Measurements from ENCODE around the gene ATF6.

ATF6 gene

DNA sequence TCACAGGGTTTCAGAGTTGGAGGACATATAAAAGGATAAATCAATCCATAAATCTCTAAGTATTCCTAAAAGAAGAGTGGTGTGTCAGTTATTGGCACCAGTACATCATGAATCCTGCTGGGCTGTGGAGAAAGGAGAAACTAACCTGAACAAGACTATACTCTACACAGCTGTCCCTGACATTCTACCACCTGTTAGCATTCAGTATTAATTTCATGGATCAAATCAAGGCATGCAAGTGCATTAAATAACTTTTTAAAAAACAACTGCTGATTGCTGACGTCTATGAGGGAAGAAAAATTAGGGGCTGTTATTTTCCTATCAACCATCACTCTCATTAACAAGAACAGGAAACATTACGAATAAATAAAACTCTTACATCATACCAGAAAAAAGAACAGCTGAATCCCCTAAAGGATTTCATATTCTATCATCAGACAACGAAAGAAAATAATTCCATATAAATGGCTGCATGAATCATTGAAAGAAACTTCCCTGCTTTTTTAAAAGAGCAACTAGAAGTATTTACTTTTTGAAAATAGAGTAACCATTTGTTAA lies 121.7 kb downstream of the ATF6 start:
- no peak for DNase-seq (ENCODE audit: low read depth in 2 of 2)

DNA sequence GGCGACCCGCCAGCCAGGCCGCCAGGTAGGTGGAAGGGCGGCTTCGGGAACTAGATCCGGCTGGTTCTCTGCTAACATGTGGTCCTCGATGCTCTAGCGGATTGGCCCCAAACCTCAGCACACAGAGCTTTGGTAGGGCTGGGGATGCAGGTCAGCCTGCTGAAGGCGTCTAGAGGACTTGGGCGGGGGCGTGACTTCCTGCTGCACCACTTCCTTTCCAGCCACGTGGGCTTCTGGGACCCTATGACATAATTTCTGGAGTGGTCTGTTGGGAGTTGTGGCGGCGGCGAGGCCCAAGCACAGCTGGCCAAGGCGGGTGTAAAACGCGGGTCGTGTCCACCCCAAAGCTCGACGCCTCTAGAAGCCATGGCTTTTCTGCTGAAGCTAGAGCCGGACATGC lies 124.5 kb downstream of the ATF6 start:
- no peak for DNase-seq (ENCODE audit: low read depth in 2 of 2)

DNA sequence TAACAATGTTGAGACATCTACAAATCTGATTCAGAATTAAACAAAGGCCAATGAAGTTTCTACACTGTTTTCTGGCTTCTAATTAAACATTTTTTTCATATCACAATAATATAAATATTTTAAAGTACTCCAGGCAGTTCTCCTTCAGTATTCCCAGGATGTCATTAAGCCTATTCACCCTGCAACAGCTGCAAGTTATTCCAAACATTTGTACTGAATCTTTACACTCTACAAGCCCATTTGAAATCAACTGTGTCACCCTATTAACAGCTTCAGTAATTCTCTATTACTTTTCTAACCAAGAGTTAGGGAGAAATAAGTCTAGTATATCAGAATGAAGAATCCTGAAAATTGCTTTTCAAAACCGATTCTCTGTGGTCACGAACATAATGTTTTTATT lies 133.0 kb downstream of the ATF6 start:
- DNase-seq (ENCODE audit: low read depth in 2 of 2): no peak

DNA sequence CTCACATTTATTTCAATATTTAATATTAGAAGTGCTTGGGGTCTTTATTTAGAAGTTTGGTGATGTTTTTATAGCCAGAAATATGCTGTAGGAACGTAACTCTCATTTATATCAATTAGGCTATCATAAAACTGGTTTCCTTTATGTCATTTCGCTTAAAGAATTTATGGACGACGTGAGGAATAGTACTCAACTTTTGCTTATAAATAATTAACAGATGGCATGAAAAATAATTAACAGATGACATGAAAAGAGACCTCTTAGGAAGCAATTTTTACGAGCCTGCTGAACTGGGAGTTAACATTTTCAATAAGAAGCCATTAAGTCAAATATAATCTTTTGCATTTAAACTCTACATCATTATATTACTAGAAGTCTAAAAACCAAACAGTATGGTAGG lies 134.0 kb downstream of the ATF6 start:
- DNase-seq (ENCODE audit: low read depth in 2 of 2): no peak

DNA sequence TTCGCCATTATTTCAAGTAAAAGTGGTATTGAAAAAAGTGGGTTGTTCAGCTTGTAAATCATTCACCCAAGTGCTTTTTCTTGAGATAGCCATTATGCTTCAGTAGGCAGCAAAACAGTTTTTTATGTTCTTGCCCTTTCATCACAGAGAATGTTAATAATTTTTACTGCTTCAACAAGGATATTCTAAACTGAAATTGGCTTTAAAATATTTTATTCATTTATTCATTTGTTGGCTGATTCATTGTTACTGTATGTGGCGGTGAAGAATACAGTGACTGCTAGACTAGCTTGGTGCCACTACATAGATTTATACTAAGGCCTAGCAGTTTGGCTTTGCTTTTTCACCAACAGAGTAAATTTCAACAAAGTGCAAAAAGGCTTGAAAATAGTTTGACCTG lies 136.1 kb downstream of the ATF6 start:
- DNase-seq (ENCODE audit: low read depth in 2 of 2): no peak

DNA sequence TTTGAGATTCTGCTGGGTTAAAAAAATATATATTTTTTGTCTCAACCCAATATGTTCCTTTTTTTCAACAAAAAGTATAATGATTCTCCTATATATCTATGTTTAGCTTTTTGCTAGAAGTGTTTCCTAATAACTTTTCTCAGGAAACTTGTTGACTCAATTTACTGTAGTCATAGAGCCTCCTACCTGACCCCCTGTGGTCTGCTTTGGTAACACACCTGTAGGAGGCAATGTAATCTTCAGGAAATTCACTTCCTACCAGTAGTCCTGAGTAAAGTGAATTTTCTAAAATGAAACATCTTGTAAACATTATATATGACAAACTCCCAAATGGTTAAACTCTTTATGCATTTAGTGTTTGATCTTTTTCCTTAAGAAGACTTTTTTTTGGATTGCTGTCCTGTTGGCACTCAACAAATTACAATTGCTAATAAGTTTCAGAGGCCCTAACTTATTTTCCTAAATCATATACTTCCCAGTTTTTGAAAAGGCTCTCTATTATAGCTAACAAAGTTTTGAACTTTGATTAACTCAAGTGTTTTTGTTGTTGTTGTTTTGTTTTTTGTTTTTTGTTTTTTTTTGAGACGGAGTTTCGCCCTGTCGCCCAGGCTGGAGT lies 139.3 kb downstream of the ATF6 start:
- no peak for DNase-seq (ENCODE audit: low read depth in 2 of 2)

DNA sequence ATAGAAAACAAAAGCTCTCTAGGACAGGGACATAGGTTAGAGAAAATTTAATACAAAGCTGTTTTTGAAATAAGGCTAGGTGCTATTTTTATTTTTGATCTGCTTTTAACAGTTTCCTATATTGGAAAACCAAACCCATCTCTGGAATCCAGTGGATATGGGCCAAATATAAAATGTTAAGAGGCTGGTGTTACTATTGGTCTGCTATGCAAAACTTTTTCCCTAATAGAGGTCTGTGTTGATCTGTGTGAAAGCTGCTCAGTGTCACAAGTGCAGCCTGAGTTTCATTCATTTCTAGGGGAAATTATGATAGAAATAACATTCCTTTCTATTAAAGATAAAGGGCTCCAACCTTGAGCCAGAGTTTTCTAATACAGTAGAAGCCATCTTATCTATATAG lies 141.1 kb downstream of the ATF6 start:
- DNase-seq (ENCODE audit: low read depth in 2 of 2): no peak

DNA sequence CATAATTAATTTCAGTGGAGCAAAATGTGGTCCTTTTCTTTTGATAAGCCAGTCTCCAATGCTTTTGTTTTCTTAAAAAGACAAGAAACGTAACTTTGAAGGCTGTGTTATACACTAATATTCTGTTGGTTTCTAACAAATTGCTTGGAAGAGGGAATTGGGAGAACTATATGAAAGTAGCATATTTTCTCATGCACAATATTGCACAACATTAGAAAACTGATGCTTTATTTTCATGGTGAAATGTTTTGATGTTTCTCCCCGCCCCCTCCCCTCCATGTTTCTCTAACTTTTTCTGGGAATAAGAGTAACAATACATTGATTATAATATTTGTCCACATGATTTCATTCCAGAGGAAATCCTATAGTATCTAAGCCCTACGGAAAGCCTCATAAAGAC lies 142.1 kb downstream of the ATF6 start:
- DNase-seq (ENCODE audit: low read depth in 2 of 2): no peak

DNA sequence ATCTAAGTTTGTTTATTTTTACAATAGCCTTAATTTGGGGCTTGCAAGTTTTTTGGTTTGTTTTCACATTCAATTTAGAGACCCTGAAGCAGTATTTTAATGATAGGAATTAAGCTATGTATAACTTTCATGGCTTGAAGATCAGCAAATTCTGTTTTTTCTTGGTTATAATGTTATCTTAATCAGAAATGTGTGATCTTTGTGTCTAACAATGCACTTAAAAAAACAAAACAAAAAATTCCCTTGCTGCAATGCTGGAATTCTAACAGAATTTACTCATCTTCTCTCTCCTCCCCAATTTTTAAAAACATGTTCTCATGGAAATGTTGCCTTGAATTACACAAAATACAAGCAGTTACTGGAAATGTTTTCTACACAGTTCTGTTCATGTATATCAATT lies 144.5 kb downstream of the ATF6 start:
- no peak for DNase-seq (ENCODE audit: low read depth in 2 of 2)

DNA sequence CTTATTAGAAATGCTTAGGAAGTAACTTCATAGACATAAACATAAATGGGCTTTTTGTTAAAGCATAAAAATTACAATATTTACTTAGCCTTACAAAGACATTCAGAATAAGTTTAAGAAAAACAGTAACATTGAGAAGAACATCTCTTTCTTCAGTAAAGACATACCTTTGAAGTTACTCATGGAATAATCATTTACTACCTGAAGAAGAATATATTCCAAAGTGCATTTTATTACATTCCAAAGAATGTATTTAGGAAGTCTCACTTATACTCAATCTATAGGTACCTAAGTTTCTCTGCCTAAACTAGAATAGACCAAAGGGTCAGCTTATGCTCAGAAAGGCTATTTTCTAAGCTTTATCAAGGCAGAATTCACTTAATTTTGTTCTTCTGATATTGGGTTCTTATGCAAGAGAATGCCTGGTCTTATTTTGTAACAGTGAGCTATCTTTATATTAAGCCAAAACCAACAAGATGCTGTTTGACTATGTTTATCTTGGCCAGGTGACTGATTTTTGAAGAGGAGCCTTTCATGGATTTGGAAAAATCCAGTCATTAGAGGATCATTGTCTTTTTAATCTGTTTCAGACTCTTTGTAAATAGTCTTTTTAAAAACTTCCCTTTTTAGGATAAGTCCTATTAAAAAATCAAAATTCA lies 147.5 kb downstream of the ATF6 start:
- DNase-seq (ENCODE audit: low read depth in 2 of 2): no peak

DNA sequence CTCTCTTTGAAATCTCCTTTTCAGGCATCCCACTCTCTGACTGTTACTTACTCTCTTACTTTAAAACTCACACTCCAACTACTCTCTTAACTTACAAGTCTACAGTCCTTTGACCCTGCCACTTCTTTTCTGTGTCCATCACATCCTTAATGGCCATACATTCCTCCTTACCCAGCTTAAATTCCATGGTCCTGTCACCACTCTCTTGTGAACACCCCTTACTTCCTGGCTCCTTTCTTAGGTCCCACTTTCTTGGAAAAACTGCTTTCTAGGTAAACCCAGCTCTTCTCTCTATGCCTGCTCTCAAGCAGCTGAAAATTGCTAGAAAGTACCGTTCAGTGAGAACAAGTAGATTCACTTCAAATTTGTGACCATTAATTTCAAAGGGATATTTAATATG lies 148.5 kb downstream of the ATF6 start:
- no peak for DNase-seq (ENCODE audit: low read depth in 2 of 2)

DNA sequence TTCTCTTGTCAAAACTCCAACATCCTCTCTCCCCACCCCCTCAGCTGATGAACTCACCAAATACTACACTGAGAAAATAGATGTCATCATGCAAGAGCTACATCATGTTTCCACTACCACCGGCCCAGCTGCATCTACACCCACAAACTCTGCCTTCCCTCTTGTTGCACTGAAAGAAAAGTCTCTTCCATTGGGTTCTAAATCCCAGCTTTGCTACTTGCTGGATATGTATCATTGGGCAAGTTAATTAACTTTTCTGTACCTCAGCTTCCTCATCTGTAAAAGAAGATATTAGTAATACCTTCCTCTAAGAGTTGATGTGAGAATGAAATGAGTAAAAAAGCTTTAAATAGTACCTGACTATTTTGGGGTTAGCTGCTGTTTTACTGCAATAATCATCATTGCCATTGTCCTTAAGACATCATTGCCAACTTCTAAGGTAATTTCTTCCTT lies 149.0 kb downstream of the ATF6 start:
- DNase-seq (ENCODE audit: low read depth in 2 of 2): no peak

DNA sequence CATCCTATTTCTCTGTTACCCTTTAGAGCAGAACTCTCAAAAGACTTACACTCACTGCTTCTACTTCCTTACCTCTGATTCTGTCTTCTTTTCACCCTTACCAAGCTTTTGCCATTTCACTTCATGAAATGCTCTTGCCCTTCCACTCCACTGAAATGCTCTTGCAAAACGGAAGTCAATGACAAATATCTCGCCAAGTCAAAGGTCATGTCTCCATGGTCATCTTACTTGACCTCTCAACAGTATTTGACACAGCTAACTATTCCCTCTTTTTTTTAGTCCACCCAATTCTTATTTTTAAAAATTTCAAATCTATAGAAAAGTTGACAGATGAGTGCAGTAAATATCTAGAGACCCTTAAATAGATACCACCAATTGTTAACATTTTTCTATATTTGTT lies 149.9 kb downstream of the ATF6 start:
- no peak for DNase-seq (ENCODE audit: low read depth in 2 of 2)

DNA sequence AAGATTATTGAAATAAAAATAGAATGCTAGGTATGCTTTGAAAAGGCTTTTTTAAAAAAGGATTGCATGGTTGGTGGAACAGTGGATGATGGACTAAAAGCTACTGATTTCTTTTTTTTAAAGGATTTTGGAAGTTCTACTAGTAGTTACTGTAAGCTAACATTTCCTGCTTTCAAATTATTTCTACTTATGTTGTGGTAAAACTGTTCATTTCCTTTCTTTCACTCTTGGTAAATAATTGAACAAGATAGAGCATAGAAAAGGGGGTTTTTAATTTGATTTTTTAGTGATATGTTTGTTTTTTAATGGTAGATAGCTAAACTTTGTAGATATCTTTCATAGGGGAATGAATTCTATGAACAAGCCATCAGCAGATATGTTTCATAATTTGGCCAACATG lies 153.1 kb downstream of the ATF6 start:
- no peak for DNase-seq (ENCODE audit: low read depth in 2 of 2)

DNA sequence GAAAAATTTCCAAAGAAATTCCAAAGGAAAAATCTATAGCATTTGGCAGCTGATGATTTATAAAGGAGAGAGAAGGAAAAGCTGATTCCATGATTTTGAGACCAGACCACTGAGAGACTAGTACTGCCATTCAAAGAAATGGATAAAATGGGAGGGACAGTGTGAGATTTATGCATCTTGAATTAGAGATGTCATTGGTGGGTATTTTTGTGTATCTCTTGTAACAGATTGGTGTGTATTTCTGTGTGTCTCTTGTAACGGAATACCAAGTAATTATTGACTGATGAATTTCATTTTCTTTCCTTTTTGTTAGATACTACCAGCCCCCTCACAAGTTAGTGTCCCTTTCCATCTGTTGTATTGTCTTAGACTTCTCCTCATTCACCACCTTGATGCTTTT lies 155.4 kb downstream of the ATF6 start:
- no peak for DNase-seq (ENCODE audit: low read depth in 2 of 2)

DNA sequence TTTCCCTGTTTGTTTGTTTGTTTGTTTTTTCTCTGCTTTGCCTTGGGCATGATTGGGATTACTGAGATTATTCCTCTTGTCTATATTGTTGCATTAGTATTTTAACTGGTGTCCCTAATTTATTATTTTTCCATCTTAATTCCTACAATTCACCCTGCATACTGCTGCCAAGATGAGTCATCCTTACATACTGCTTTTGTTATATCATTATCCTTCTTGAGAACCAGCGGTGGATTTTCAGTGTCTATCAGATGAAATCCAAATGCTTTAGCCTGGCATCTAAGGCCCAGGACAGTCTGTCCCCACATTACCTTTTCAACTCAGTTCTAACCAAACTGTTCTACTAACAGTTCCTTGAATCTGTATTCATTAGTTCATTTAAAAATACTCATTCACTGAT lies 155.9 kb downstream of the ATF6 start:
- DNase-seq (ENCODE audit: low read depth in 2 of 2): no peak

DNA sequence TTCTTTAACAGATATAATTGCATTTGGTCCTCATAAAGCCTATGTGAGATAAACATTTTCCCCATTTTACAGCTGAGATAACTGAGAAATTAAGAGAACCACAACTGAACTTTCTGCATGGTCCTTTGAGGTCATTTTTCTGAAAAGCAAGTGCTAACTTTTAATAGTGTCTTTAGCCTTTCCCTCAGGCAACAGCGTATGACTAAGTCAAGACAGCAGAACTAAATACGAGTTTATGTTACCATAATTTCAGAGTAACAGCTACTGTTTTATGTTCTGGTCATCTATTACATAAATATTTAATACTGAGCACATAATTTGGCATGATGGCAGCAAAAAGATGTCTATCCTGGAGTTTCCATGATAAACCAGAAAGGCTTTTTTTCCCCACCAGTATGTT lies 161.9 kb downstream of the ATF6 start:
- no peak for DNase-seq (ENCODE audit: low read depth in 2 of 2)

DNA sequence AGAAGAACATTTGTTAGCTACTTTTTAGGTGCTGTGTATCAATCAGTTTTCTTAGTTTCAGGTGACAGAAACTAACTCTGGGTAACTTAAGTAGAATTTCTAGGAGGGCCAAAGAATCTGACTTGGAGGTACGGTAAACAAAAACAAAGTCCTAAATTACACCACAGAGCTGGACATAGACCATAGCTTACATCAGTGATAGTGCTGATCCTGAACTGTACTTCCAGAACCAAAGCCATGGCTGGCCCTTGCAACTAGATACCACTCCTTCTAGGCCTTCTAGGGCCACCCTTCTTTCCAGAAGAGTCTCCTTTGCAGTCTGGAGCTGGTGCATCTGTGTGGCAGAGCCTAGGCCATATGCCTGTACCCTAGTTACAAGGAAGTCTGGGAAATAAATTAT lies 163.0 kb downstream of the ATF6 start:
- no peak for DNase-seq (ENCODE audit: low read depth in 2 of 2)

DNA sequence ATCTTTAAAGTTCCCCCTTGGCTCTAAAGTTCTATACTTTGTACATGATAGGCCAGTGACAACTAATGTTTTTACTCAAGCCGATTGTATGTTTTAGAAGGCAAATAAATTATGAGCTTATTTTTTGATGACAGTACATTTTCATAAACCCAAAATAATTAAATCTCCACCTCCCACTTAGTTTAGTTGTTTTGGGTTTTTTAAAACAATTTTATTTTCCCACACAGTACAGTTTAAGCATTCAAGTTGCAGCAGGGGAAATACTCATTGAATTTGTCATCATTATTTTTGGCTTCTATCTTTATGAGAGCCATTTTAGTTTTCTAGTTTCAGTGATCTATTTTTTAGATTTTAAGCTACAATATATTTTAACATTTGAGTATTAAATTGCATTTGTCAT lies 163.9 kb downstream of the ATF6 start:
- no peak for DNase-seq (ENCODE audit: low read depth in 2 of 2)

DNA sequence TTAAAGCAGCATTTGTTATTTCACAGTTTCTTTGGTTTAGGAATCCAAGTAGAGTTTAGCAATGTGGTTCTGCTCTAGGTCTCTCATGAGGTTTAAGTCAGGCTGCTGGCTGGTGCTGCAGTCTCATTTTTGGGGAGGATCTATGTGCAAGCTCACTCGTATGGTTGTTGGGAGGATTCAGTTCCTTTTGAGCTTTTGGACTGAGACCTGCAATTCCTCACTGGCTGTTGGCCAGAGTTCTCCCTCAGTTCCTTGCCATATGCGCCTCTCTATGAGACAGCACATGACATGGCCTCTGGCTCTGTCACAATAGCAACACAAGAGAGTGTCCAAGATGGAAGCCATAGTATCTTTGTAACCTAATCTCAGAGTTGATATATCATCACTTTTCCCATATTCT lies 166.5 kb downstream of the ATF6 start:
- no peak for DNase-seq (ENCODE audit: low read depth in 2 of 2)

DNA sequence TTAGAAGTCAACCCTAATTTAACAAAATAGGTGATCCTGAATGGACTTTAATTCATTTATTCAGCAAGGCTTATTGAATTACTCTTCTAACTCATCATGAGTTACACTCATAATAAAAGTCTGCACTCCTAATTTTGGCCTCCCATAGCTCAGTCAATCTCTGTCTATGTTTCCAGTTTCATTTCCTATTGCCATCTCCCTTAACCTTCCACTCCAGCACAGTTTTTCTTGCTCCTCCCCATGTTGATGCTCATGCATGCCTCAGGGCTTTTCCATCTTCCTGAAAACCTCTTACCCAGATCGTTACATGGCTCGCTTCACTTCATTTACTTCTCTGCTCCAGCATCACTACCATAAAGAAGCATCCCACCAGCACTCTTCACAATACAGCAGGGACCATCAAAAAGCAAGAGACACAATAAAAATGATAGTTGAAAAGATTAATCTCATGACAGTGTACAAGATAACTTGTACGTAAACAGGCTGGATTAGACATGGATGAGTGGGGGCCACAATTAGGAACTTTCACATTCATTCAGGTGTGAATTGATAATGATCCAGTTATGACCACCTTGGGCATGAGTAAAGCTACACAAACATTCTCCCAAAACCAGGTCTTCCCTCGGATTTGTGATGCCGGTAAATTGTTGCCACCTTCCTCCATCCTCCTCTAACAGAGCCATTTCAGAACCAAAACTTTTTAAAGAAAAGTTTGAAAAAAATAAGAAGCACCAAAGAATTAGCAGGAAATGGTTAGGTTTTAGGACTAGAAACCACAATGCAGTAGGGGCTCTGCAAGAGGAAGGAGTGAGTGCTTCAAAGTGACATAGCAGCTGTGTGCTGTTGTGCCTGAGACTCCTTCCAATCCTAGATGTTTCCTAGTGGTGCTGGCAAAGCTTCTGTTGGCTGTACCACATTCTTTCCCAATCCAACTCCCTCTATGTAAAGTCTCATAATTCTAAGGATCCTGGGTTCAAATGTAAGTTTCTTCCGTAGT lies 167.8 kb downstream of the ATF6 start:
- no peak for DNase-seq (ENCODE audit: low read depth in 2 of 2)

DNA sequence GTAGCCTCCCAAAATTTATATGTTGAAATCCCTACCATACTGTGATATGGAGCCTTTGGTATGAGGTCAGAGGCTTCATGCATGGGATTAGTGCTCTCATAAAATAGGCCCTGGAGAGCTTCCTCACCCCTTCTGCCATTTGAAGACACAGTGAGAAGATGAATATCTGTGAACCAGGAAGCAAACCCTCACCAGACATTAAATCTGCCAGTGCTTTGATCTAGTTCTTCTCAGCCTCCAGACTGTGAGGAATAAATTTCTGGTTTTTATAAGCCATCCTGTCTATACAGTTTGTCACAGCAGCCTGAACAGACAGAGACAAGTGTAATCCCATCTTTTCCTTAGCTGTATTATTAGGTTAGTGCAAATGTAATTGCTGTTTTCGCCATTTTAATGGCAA lies 169.1 kb downstream of the ATF6 start:
- DNase-seq (ENCODE audit: low read depth in 2 of 2): no peak

DNA sequence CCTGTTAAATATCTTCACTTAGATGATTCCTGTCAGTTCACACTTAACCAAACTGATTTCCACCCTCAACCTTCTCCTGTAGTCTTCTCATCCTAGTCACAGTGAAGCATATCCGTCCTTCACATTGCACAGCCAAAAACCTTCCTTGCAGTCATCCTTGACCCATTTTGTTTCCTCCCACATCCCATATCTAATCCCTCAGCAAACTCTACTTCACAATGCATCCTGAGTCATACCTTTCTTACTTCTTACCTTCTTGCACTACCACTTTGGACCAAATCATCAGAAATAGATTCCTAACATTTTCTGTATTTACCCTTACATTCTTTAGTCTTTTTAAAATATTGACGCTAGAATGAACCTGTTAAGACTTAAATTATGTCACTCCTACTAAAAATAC lies 170.7 kb downstream of the ATF6 start:
- DNase-seq (ENCODE audit: low read depth in 2 of 2): no peak

All from stimulated activated CD4-positive, alpha-beta T cell treated with anti-CD3 and anti-CD28 coated beads, Interleukin-1b, Interleukin-23, amount 100 ng/mL, for 1 hour (primary cell).